Activated T-cell treated with anti-CD3 and anti-CD28 coated beads for 1 hour (primary cell): ENCODE measurements around the gene ERC1.
"Not testable (repeated sequence)": the region's sequence is repeated elsewhere in the genome, so short reads cannot be mapped to it uniquely, and the experiment has no call there.

ENCODE experiments used
- DNase-seq: peaks from one replicate; pipeline ENCODE4 v3.0.0-alpha.2; 2020; ENCODE audit warnings: low read depth

Gene ERC1

DNA sequence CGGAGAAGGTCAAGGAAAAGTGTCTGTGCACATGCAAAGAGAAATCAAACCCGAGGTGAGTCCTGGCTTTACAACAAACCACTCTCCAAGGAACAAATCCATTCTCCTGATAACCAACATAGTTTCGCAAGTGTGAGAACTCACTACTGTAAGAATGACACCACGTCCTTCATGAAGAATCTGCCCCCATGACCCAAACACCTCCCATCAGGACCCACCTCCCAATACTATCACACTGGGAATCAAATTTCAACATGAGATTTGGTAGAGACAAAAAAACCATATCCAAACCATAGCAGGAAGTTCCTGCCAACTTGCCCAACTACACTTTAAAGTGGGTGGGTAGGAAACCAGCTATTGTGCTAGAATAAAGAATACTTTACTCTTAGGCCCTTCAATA lies 2.4 kb upstream of the ERC1 start:
- no peak for DNase-seq

DNA sequence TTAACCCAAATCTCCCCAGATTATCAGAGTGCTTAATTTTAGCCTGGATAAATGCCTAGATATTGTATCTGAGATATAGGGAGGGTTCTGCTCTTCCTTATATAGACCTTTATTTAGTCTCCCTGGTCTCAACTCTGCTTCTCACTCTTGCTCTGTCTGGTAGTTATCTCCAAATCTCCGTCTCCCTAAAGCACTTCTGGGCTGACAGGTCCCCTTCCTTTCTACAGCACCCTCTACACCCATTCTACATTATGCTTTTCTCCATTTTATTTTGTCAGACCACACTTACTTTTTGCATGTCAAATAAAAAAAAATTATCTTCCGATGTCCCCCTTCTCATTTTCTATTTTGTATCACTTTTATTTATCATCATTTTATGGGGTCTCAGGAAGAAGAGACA lies 2.0 kb upstream of the ERC1 start:
- DNase-seq = no peak

DNA sequence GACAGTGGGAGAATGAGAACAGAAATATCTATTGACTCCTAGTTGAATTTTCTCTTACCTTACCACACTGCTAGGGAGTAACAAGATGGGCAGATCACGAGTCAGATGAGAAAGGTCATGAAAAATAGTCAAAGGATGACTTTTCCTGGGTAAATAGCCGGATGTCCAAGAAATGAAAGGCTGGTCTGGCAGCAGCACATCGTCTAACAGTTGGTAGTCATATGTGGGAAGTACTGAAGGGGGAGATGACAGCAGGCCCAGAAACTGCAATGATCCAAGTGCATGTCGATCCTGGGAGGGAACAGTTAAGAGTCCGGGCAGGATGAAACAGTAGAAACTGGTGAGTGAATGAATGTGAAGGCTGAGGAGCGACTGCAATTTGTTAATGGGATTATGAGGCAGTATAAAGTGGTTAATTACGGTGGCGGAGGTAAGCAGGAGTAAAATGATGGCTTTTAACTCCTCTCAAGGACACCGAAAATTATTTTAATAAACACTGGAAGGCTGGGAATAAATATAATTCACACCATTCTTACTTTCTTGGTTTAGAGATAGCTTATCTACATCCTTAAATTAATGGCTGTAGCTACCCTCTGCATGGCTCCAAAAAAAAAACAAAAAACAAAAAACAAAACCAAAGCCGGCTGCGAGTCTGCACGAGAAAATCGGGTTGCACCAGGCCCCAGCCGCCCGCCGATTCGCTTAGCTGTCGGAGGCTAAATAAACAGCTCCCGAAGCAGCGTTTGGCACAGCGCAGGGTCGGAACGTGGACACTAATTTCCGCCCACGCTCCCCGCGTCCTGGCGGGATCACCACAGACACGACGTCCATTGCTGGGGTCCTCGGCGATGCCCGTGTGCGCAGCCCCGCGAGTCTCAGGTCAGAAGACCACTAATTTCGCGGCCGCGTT lies 1.0 kb upstream of the ERC1 start:
- peak; percentile 23 for DNase-seq

DNA sequence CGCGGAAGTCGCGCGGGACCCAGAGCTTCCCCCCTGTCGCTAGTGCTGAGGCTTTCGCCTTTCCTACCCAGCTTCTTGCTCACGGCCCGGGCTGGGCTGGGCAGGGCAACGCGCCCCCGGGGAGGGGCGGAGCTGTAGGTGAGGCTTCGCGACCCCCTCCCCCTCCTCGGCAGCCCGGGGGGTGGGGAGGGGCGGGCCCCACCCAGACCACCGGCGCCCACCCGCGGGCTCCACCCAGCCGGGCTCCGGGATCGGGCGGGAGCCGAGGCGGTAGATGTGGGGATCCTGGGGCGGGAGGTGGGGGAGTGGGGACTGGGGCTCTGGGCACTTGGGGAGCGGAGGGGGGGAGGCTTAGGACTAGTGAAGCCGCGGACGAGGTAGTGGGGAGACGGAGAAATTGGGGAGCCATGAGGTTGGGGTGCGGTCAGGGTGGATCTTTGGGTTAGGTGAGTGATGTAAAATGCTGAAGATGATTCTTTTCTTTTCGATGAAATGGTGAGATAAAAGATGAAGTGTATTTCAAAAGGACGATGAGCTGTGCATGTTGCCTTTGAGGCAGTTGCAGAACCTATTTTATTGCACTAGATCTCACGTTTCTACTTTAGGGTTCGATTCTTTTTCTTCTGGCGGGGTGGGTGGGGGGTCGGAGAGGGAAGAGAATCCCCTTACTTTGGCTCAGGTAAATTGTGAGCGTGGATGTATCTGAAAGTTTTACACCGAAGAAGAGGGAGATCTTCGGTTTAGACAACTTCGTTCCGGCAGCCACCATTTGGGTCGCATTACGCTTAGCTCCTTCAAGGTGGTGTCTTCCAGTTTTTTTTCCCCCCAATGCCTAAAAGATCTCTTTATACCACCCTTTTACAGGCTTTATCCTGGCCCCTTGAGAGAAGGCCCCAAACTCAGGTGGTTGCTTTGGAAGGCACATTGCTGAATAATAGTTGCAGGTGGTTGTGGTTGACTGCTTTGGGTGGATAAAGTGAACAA lies 619 bp downstream of the ERC1 start:
- DNase-seq = no peak

DNA sequence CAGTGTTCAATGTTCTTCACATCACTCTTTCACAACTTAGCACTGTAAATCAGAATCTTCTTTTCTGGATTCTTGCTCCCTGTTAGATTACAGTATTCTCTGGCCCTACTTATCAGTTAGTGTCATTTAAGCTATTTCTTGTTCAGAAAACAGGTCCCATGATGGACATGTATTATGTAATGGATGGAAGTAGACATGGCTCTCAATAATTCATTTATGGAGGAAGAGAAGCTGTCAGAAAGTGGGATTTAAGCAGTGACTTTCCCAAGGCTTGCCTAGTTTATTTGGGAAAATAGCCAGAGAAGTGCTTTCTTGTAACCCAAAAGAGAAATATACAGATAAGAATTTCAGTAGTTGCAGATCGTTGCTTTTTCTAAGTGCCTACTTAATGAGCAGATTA lies 1.6 kb downstream of the ERC1 start:
- DNase-seq = no peak

DNA sequence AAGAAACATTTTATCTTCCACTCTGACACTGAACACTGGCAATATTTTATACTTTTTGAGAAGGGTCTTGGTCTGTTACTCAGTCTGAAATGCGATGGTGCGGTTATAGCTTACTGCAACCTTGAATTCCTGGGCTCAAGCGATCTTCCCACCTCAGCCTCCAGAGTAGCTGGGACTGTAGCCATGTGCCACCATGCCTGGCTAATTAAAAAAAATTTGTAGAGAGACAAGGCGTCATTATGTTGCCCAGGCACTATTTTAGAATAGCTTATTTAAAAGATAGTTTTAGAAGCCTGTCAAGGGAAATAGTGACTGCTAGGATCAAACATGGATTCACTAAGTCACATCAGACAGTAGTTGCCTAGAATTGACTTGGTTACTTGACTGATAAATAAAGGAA lies 5.9 kb downstream of the ERC1 start:
- DNase-seq = no peak

DNA sequence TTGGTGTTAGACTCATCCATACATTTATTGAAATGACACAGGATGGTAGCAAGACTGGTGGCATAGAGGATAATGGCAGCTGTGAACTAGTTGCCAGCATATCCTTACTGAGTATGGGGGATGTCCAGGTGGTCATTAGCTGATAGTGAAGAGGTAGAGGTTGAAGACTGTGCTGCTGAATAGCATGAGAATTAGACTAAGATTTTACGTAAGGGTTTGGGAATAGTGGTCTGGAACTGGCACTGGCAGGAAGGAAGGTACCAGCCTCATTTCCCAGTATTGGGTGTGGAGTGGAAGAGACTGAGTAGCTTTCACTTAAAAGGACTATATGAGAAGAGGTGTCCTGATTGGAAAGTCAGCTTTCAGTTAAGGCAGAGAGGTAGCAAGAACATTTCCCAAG lies 6.5 kb downstream of the ERC1 start:
- no peak for DNase-seq

DNA sequence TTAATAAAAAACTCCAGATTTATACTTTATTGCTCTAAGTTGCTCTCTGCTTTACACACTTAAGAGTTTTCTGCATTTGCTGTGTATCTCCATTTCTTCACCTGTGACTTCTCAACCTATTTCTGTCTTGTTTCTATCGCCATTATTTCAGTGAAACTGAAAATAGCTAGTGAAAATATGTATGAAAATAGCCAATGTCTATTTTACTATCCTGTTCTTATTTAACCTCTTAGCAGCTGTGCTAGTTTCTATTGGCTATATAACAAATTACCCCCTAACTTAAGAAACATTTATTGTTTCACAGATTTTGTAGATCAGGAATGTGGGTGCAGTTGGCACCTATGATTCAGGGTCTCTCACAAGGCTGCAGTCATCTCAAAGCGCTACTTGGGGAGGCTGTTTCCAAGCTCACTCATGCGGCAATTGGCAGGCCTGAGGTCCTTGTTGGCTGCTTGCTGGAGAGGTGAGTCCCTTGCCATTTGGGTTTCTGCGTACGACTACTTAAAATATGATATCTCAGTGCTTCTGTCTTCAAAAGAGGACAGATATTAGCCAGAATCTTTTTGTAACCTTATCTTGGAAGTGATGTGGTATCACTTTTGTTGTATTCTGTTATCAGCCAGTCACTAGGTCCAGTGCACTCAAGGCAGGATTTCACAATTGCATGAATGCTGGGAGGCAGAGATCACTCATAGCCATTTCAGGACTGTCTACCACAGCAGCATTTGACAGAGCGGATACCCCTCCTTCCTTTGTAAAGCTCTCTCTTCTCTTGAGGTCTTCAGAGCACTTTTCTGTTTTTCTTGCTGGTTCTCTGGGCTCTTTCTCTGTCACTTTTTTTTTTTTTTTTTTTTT lies 7.2 kb downstream of the ERC1 start:
- DNase-seq = no peak

DNA sequence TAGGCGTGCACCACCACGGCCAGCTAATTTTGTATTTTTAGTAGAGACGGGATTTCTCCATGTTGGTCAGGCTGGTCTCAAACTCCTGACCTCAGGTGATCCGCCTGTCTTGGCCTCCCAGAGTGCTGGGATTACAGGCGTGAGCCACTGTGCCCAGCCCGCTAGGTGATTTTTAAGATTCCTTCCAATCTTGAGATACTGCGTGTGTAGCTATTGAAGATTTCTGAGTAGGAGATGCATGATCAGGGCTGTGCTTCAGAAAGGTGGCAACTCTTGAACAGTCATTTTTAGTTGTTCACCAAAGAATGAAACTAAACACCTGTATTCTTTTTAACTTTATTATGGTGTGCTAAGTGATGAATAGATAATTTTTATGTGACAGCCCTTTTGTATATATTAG lies 8.7 kb downstream of the ERC1 start:
- DNase-seq = not testable (repeated sequence)

DNA sequence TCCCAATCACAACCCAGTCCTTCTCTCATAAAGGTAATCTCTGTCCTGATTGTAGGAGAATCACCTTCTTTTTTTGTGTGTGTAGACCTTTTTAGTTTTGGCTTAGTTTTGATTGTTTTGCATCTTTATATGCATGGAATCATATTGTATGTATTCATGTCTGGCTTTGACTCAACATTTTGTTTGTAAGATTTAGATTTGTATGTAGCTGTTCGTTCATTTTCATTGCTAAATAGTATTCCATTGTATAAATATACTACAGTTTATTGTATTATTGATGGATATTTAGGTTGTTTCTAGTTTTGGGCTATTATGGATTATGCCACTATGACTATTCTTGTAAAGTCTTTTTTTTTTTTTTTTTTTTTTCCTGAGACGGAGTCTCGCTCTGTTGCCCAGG lies 10.5 kb downstream of the ERC1 start:
- DNase-seq = no peak

DNA sequence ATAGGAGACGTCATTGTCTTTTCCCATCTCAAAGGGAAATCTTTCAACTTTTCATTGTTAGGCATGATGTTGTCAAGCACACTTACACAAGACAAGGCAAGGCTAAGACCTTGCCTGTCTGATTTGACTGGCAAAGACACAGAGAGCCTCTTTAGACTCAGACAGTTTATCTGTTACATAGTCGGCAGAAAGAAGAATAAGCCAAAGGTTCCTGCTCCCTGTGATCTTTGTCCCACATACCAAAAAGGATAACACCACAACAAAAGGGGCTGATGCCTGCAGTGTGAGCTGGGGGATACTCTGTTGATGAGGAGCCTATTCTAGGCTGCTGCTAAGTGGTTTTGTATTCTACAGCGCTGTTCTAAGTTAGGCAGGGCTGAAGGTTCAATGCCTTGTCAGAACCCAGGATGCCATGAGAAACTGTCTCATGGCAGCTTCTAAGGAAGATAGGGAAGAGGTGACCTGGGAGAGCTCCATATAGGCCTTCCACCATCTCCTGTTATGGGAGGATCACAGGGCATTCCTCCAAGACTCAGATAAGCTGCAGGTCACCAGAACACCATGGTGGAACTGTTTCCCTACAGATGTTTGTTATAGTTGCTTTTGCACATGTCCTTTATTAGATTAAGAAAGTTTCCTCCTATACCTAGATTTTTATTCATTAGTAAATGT lies 12.7 kb downstream of the ERC1 start:
- no peak for DNase-seq

DNA sequence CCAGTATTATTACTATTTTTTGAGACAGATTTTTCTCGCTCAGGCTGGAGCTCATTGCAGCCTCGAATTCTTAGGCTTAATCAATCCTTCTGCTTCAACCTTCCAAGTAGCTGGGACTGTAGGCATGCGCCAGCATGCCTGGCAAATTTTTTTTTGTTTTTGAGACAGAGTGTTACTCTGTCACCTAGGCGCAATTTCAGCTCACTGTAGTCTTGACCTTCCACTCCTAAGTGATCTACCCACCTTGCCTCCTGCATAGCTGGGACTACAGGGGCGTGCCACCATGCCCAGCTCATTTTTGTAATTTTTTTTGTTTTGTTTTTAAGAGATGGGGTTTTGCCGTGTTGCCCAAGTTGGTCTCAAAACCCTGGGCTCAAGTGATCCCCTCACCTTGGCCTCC lies 15.2 kb downstream of the ERC1 start:
- DNase-seq = no peak

DNA sequence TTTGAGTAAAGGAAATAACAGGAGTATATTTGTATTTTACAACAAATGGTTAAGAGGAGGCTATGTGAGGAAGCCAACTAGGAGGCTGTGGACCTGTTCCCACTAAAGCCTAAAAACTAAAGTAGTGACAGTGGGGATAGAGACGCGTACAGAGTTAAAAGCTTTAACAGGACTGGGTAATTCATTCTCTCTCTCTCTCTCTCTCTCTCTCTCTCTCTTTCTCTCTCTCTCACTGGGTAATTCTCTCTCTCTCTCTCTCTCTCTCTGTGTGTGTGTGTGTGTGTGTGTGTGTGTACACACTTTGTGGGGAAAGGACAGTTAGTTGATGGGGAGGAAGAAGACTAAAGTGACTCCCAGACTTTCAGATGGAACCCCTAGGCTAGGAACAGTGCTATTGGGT lies 16.3 kb downstream of the ERC1 start:
- no peak for DNase-seq

DNA sequence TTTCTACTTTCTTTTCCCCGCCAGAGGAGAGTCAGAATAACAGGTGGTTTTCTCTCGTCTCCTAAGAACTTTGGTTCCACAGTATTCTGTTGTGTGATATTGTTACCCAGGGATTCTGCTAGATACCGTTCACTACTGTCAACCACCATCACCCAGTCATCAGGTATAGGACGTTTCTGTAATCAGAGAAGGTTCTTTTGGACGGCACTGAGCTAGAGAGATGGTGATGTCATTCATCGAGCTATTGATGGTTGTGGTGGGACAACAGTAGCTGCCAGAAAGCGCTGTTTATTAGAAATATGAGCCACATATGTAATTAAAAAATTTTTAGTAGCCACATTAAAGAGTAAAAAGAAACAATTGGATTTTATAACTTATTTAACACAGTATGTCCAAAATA lies 17.0 kb downstream of the ERC1 start:
- DNase-seq = no peak

DNA sequence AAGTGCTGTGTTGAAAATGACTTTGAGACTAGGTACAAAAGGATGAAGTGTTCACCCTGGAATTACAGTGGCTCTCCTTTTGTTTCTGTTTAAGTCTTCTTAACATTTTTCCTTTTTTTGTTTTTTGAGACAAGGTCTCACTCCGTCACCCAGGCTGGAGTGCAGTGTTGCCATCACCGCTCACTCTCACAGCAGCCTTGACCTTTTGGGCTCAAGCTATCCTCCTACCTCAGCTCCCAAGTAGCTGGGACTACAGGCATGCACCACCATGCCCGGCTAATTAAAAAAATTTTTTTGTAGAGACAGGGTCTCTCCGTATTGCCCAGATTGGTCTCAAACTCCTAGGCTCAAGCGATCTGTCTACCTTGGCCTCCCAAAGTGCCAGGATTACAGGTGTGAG lies 20.1 kb downstream of the ERC1 start:
- DNase-seq = no peak

DNA sequence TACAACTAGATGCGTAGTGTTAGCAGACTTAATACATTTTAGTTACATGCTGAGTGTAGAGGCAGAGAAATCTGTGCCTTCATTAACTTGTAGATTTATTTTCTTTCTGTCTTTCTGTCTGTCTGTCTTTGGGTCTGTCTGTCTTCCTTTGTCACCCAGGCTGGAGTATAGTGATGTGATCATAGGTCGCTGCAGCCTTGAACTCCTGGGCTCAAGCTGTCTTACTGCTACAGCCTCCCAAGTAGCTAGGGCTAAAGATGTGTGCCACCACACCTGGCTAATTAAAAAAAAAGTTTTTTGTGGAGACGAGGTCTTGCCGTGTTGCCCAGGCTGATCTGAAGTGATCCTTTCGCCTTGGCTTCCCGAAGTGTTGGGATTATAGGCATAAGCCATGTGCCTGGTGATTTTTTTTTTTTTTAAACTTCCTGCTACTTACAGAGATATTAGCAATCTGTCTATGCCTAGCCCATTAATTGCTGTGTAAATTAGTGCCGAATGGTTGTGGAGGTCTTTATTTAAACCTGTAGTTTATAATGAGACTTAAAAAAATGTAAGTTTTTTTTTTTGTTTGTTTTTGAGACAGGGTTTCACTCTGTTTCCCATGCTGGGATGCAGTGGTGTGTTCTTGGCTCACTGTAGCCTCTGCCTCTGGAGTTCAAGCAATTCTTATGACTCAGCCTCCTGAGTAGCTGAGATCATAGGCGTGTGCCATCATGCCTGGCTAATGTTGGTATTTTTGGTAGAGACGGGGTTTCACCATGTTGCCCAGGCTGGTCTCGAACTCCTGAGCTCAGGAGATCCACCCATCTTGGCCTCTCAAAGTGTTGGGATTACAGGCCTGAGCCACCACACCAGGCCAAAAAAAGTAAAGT lies 22.8 kb downstream of the ERC1 start:
- no peak for DNase-seq

DNA sequence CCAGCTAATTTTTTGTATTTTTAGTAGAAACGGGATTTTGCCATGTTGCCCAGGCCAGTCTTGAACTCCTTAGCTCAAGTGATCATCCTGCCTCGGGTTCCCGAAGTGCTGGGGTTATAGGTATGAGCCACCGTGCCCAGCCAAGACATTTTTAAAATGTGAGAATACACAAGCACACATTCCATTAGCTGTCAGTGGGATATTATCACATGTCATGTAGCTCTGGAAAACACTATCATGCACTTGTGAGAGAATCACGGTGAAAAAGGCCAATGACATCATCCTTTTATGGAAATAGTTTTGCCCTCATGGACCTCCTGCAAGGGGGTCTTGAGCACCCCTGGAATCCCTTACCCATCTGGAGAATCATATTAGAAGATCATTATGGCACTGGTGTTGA lies 28.3 kb downstream of the ERC1 start:
- DNase-seq = no peak

DNA sequence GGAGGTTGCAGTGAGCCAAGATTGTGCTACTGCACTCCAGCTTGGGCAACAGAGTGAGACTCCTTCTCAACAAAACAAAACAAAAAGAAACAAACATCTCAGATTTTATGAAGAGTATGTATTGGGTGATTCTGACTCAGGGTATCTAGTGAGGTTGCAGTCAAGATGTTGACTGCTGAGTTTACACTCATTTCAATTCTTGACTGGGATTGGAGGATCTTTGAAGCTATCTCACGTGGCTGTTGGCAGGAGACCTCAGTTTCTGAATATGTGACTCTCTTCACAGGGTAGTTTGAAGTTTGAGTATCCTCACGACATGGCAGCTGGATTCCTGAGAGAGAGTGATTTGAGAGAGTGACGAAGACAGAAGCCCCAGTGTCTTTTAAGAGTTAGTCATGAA lies 29.4 kb downstream of the ERC1 start:
- no peak for DNase-seq

DNA sequence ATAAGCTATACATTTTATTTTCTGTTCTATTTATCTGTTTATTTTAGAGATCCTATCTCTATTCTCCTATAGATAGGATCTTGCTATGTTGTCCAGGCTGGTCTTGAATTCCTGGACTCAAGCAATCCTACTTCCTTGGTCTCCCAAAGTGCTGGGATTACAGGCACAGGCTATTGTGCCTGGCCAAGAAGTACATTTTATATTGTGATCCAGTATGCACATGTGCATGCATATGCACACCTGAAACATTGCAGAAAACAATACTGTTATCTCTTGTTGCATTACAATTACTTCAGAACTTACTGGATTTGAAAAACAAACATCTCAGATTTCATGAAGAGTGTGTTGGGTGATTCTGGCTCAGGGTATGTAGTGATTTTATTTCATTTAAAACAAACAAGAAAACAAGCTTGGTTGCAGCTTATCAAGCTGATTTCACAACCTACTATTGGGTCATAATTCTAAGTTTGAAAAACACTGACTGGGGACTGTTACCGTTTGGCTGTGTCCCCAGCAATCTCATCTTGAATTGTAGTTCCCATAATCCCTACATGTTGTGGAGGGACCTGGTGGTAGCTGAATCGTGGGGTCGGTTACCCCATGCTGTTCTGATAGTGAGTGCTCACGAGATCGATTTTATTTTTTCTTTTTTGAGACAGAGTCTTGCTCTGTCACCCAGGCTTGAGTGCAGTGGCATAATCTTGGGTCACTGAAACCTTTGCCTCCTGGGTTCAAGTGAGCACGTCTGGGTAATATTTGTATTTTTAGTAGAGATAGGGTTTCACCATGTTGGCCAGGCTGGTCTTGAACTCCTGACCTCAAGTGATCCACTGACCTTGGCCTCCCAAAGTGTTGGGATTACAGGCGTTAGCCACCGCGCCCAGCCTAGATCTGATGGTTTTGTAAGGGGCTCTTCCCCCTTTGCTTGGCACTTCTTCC lies 31.3 kb downstream of the ERC1 start:
- DNase-seq = no peak
